H1 (cell line): ENCODE results near the gene RAB36. TPM values are rescaled to one million over a fixed set of nuclear protein-coding genes. Genes with fewer than 3 reads are reported as not detected.

Source experiments
- CTCF ChIA-PET: fragments of 300-600 bp; sonication (Branson Sonifier 250); formaldehyde crosslinking; loops from one replicate; lab custom pipeline; 2021; ENCODE audit not compliant: partially characterized antibody; lab: Charles Lee
- POLR2A ChIA-PET: fragments of 300-600 bp; sonication (Branson Sonifier 250); formaldehyde crosslinking; loops from one replicate; lab custom pipeline; 2021; ENCODE audit warnings: inconsistent platforms; ENCODE audit not compliant: partially characterized antibody; lab: Charles Lee
- DNase-seq, 2 experiments: peaks; one replicate each; pipeline versions ENCODE4 v3.0.0 to v3.0.0-alpha.2; 2010 to 2022; ENCODE audit warnings: low spot score in 2 of 2, low read depth in 1 of 2, mixed read lengths in 1 of 2
- FAIRE-seq: peaks from 2 replicates; lab custom pipeline; 2011; peaks lifted over from hg19 to GRCh38; lab: Jason Lieb, UNC
- H2AFZ ChIP-seq: 2 replicates; pipeline ENCODE4 v1.8.1; 2012; ENCODE audit warnings: low read length, inconsistent platforms
- H2AK5ac ChIP-seq: 2 replicates; pipeline ENCODE4 v1.6.1; 2013; ENCODE audit warnings: low read depth, low read length
- H2BK120ac ChIP-seq: replicated peaks from 2 replicates; pipeline ENCODE3; 2013; ENCODE audit warnings: low read depth, low read length, inconsistent platforms
- H2BK12ac ChIP-seq: 2 replicates; pipeline ENCODE4 v1.6.1; 2013; ENCODE audit warnings: low read depth, low read length
- H2BK15ac ChIP-seq: 2 replicates; pipeline ENCODE4 v1.6.1; 2013; ENCODE audit warnings: low read length
- H2BK20ac ChIP-seq: 2 replicates; pipeline ENCODE4 v1.6.1; 2013; ENCODE audit warnings: low read length
- H2BK5ac ChIP-seq: 2 replicates; pipeline ENCODE4 v1.6.1; 2013; ENCODE audit warnings: low read depth, low read length
- H3K14ac ChIP-seq: 2 replicates; pipeline ENCODE4 v1.6.1; 2013; ENCODE audit warnings: inconsistent platforms; ENCODE audit not compliant: insufficient read length
- H3K18ac ChIP-seq: 2 replicates; pipeline ENCODE4 v1.6.1; 2013; ENCODE audit warnings: low read length; ENCODE audit errors: extremely low read depth
- H3K23ac ChIP-seq: 2 replicates; pipeline ENCODE4 v1.6.1; 2013; ENCODE audit warnings: inconsistent platforms; ENCODE audit not compliant: insufficient read length
- H3K23me2 ChIP-seq: 2 replicates; pipeline ENCODE4 v1.6.1; 2013; ENCODE audit warnings: low read depth, low read length
- H3K27ac ChIP-seq: 2 replicates; pipeline ENCODE4 v1.6.1; 2011; ENCODE audit warnings: low read depth, low read length, inconsistent platforms
- H3K27me3 ChIP-seq, 4 experiments: replicated peaks in 1 of 4; 1 replicate in 1 of 4; 2 replicates in 3 of 4; pipeline versions ENCODE4 v1.6.1 to v1.8.1; 2011 to 2013; ENCODE audit warnings: low read length in 3 of 4, mild to moderate bottlenecking in 3 of 4, inconsistent platforms in 2 of 4, mixed read lengths in 2 of 4, moderate library complexity in 1 of 4; ENCODE audit not compliant: control insufficient read depth in 3 of 4, insufficient read depth in 3 of 4; ENCODE audit errors: extremely low read depth in 1 of 4
- H3K36me3 ChIP-seq, 4 experiments: 2 replicates each; pipeline versions ENCODE4 v1.6.1 to v1.8.1; 2011 to 2013; ENCODE audit warnings: mild to moderate bottlenecking in 4 of 4, low read length in 3 of 4, moderate library complexity in 2 of 4, control low read depth in 1 of 4, inconsistent platforms in 1 of 4; ENCODE audit not compliant: insufficient read depth in 4 of 4, control insufficient read depth in 2 of 4
- H3K4ac ChIP-seq: replicated peaks from 2 replicates; pipeline ENCODE3; 2013; ENCODE audit warnings: low read length, low read depth, mixed read lengths, inconsistent platforms; ENCODE audit not compliant: insufficient read length
- H3K4me1 ChIP-seq, 4 experiments: replicated peaks in 1 of 4; 1 replicate in 1 of 4; 2 replicates in 3 of 4; pipeline versions ENCODE4 v1.6.1 to v1.8.1; 2011 to 2013; ENCODE audit warnings: low read length in 3 of 4, inconsistent platforms in 2 of 4, mixed read lengths in 1 of 4; ENCODE audit not compliant: insufficient read depth in 4 of 4, control insufficient read depth in 3 of 4
- H3K4me2 ChIP-seq, 2 experiments: 2 replicates each; pipeline versions ENCODE4 v1.6.1 to v1.8.1; 2011 to 2013; ENCODE audit warnings: low read depth in 2 of 2, low read length in 2 of 2, control low read depth in 1 of 2, inconsistent platforms in 1 of 2, mild to moderate bottlenecking in 1 of 2; ENCODE audit not compliant: insufficient read depth in 1 of 2
- H3K4me3 ChIP-seq, 4 experiments: fragments of 200-600, 300-600 bp in 1 of 4; sonication (generic), shearing (Covaris generic), sonication (Bioruptor Twin) in 1 of 4; 2 replicates each; pipeline versions ENCODE4 v1.5.1 to v1.8.1; 2011 to 2016; ENCODE audit warnings: low read length in 4 of 4, low read depth in 3 of 4, control low read depth in 2 of 4, inconsistent platforms in 2 of 4, mild to moderate bottlenecking in 2 of 4, mixed read lengths in 1 of 4, moderate library complexity in 1 of 4; ENCODE audit not compliant: insufficient read depth in 2 of 4; ENCODE audit errors: extremely low read depth in 1 of 4
- H3K56ac ChIP-seq: replicated peaks from 2 replicates; pipeline ENCODE3; 2013; ENCODE audit warnings: low read depth, mild to moderate bottlenecking, mixed read lengths, low read length, inconsistent platforms; ENCODE audit not compliant: insufficient read length
- H3K79me1 ChIP-seq: 2 replicates; pipeline ENCODE4 v1.6.1; 2013; ENCODE audit warnings: low read depth, low read length, control low read depth
- H3K79me2 ChIP-seq, 2 experiments: 2 replicates each; pipeline versions ENCODE4 v1.6.1 to v1.8.1; 2012 to 2013; ENCODE audit warnings: low read length in 2 of 2, mild to moderate bottlenecking in 2 of 2, inconsistent platforms in 1 of 2; ENCODE audit not compliant: insufficient read depth in 2 of 2, control insufficient read depth in 1 of 2
- H3K9ac ChIP-seq, 4 experiments: replicated peaks in 1 of 4; 1 replicate in 1 of 4; 2 replicates in 3 of 4; pipeline versions ENCODE4 v1.6.1 to v1.8.1; 2011 to 2013; ENCODE audit warnings: low read depth in 3 of 4, low read length in 3 of 4, control low read depth in 2 of 4, mild to moderate bottlenecking in 2 of 4, moderate library complexity in 2 of 4, inconsistent platforms in 1 of 4; ENCODE audit errors: extremely low read depth in 1 of 4
- H3K9me3 ChIP-seq, 2 experiments: 2 replicates each; pipeline versions ENCODE4 v1.6.1 to v1.8.1; 2012 to 2013; ENCODE audit warnings: mild to moderate bottlenecking in 2 of 2, moderate library complexity in 2 of 2, control low read depth in 1 of 2, inconsistent platforms in 1 of 2, low read depth in 1 of 2, low read length in 1 of 2, mixed read lengths in 1 of 2; ENCODE audit not compliant: insufficient read depth in 2 of 2
- H4K20me1 ChIP-seq, 2 experiments: replicated peaks in 1 of 2; 2 replicates each; pipeline versions ENCODE3 to v1.8.1; 2011 to 2013; ENCODE audit warnings: inconsistent platforms in 2 of 2, low read length in 2 of 2, mild to moderate bottlenecking in 1 of 2; ENCODE audit not compliant: insufficient read depth in 2 of 2, control insufficient read depth in 1 of 2
- H4K5ac ChIP-seq: 2 replicates; pipeline ENCODE4 v1.6.1; 2013; ENCODE audit warnings: low read length, low read depth, mixed read lengths, inconsistent platforms; ENCODE audit not compliant: insufficient read length
- H4K8ac ChIP-seq: 2 replicates; pipeline ENCODE4 v1.8.0; 2013; ENCODE audit warnings: mild to moderate bottlenecking, moderate library complexity, low read length, inconsistent platforms; ENCODE audit not compliant: insufficient read depth; ENCODE audit errors: extremely low read depth
- H4K91ac ChIP-seq: replicated peaks from 2 replicates; pipeline ENCODE3; 2013; ENCODE audit warnings: low read length, mixed read lengths, inconsistent platforms; ENCODE audit not compliant: insufficient read length
- BCL11A ChIP-seq, 2 experiments: IDR thresholded peaks; one replicate each; pipeline ENCODE4 v1.6.1; 2011; ENCODE audit warnings: low read depth in 2 of 2, low read length in 2 of 2, mild to moderate bottlenecking in 2 of 2
- CHD1 ChIP-seq: IDR thresholded peaks from 2 replicates; pipeline ENCODE4 v1.6.1; 2012; ENCODE audit warnings: low read depth, low read length, improper control_type of control experiment
- CTBP2 ChIP-seq: IDR thresholded peaks from 2 replicates; pipeline ENCODE4 v1.7.0; 2011; ENCODE audit warnings: borderline replicate concordance, mild to moderate bottlenecking, moderate library complexity, mixed read lengths, low read length; ENCODE audit not compliant: insufficient read depth, insufficient read length
- EGR1 ChIP-seq: IDR thresholded peaks from 2 replicates; pipeline ENCODE4 v1.6.1; 2011; ENCODE audit warnings: low read depth, low read length, borderline replicate concordance
- NANOG ChIP-seq: IDR thresholded peaks from 2 replicates; pipeline ENCODE4 v1.6.1; 2011; ENCODE audit warnings: low read length, low read depth, mild to moderate bottlenecking, inconsistent platforms; ENCODE audit not compliant: insufficient read depth, poor library complexity, severe bottlenecking
- RAD21 ChIP-seq, 2 experiments: IDR thresholded peaks in 1 of 2; conservative IDR thresholded peaks in 1 of 2; 2 replicates each; pipeline ENCODE4 v1.6.1; 2011; ENCODE audit warnings: low read depth in 2 of 2, low read length in 2 of 2, improper control_type of control experiment in 1 of 2, inconsistent platforms in 1 of 2, mild to moderate bottlenecking in 1 of 2, moderate library complexity in 1 of 2
- SIN3A ChIP-seq, 2 experiments: IDR thresholded peaks in 1 of 2; conservative IDR thresholded peaks in 1 of 2; 2 replicates each; pipeline ENCODE4 v1.6.1; 2011 to 2012; ENCODE audit warnings: low read length in 2 of 2, improper control_type of control experiment in 1 of 2, low read depth in 1 of 2, mild to moderate bottlenecking in 1 of 2
- WGBS, 2 experiments: shearing (Covaris generic) in 1 of 2; methylation state at CpG; one replicate each; pipeline versions ENCODE4 v1.1.6 to v1.1.7; 2013 to 2015; ENCODE audit warnings: low lambda C conversion rate in 2 of 2, mixed read lengths in 2 of 2, inconsistent platforms in 1 of 2, low coverage in 1 of 2, missing lambda C conversion rate in 1 of 2; ENCODE audit not compliant: insufficient replicate concordance in 2 of 2, insufficient coverage in 1 of 2, insufficient read length in 1 of 2; ENCODE audit errors: extremely low coverage in 1 of 2, missing lambda C conversion rate in 1 of 2; 5-methylcytosine and 5-hydroxymethylcytosine counted together
- polyA plus RNA-seq, 7 experiments: library from polyadenylated mRNA; depleted of rRNA in 3 of 7; stranded (reverse) in 5 of 7; unstranded in 2 of 7; fragments of >200 nt in 5 of 7; fragments of 200-250 nt in 2 of 7; gene quantifications; 1 replicate in 5 of 7; 2 replicates in 1 of 7; 4 replicates in 1 of 7; pipeline versions ENCODE4 v1.2.1 to v1.2.3, GENCODE V29; 2011 to 2013; ENCODE audit warnings: missing spikeins in 2 of 7, mixed read lengths in 2 of 7
- total RNA-seq: library from RNA; stranded (reverse); fragmentation: NEBNext Ultra II Directional; extraction: Animal tissue kit (Norgen Biotek cat#: 25700); gene quantifications from 2 replicates; pipeline ENCODE4 v1.2.1, GENCODE V29; 2021

Gene RAB36
- total and polyA plus RNA-seq, 2 of the 8 experiments (the other 6 are each of a cell fraction or from before 2014, with no cell fraction given), result 1.0 to 1.5 TPM

- DNase-seq, result no peak
- CTCF ChIA-PET, result interaction anchor here (0.6 to 0.9 kb wide), 3 partner anchors 9 to 121 kb away, joined by 3 read pairs; no protein-coding TSS in a partner anchor
- TF ChIP-seq CHD1 (no peak), SIN3A (conservative IDR thresholded peaks at IDR 0.05 in 1 of 2, IDR thresholded peaks at IDR 0.05 in 1 of 2; ENCODE audit: low read depth in 1 of 2, low read length in 2 of 2) (no peak), NANOG (no peak), BCL11A (IDR thresholded peaks at IDR 0.05; ENCODE audit: low read depth in 2 of 2, low read length in 2 of 2) (no peak), CTBP2 (no peak), EGR1 (no peak), RAD21 (IDR thresholded peaks at IDR 0.05 in 1 of 2, conservative IDR thresholded peaks at IDR 0.05 in 1 of 2; ENCODE audit: low read depth in 2 of 2, low read length in 2 of 2) (no peak)
Measured at GRCh38 chr22:23161574-23161973, 16.3 kb downstream of the RAB36 start.

More at GRCh38 chr22:23161574-23161973, 16.3 kb downstream of the RAB36 start:
- no peaks in the 10 kb centered on the region for H3K79me2 ChIP-seq
- no peak overlapping the region for H4K91ac ChIP-seq
- H3K27ac ChIP-seq, result no peak overlapping the region
- no peak overlapping the region for H3K56ac ChIP-seq
- no peak overlapping the region for H3K18ac ChIP-seq
- 0 out of 2 replicates have a peak, but pooled peaks cover 2% of the 10 kb centered on the region for H3K23me2 ChIP-seq
- H3K27me3 ChIP-seq, result no peaks in the 10 kb centered on the region
- H3K14ac ChIP-seq, result no peak overlapping the region
- no peak for FAIRE-seq
- 94% methylated on average over 13 of the region's 13 CpGs; no CpG with 5 or more reads in 1 of the 2 experiments for WGBS, 2 experiments
- H3K23ac ChIP-seq, result no peak overlapping the region
- POLR2A ChIA-PET, result no interaction called here
- H3K4me2 ChIP-seq, result no peak overlapping the region
- no peak overlapping the region for H2BK15ac ChIP-seq
- H2BK120ac ChIP-seq, result no peak overlapping the region
- H3K9me3 ChIP-seq, result no peaks in the 10 kb centered on the region
- no peaks in the 10 kb centered on the region for H3K79me1 ChIP-seq
- no peak overlapping the region for H3K9ac ChIP-seq
- H4K8ac ChIP-seq, result peak overlapping the region; percentile 41; the same call in 1 of the 2 replicates
- H4K5ac ChIP-seq, result no peak overlapping the region
- H4K20me1 ChIP-seq, result no peaks in the 10 kb centered on the region
- H2BK5ac ChIP-seq, result no peak overlapping the region
- H3K4ac ChIP-seq, result no peak overlapping the region
- H3K36me3 ChIP-seq, result no peaks in the 10 kb centered on the region
- H2BK12ac ChIP-seq, result no peak overlapping the region
- H2BK20ac ChIP-seq, result no peak overlapping the region
- H3K4me1 ChIP-seq, result peaks cover 0 to 14% (median 5%) of the 10 kb centered on the region in 4 experiments; a peak in 4 of 7 replicates
- no peak overlapping the region for H2AFZ ChIP-seq
- H2AK5ac ChIP-seq, result no peak overlapping the region
- H3K4me3 ChIP-seq, result no peak overlapping the region
